GM12878 (cell line): ENCODE measurements around the gene FRMD8.

Source experiments
- BCL11A ChIP-seq: IDR thresholded peaks from 2 replicates; pipeline ENCODE4 v1.6.1; 2011; ENCODE audit warnings: low read depth, low read length
- CREM ChIP-seq: IDR thresholded peaks from 2 replicates; pipeline ENCODE4 v1.6.1; 2014; ENCODE audit warnings: antibody characterized with exemption, low read depth
- CTCF ChIP-seq, 3 experiments: IDR thresholded peaks in 2 of 3; conservative IDR thresholded peaks in 1 of 3; 2 replicates each; pipeline ENCODE4 v1.5.1; 2011; ENCODE audit warnings: low read depth in 3 of 3, low read length in 3 of 3, mild to moderate bottlenecking in 3 of 3, control low read depth in 2 of 3, moderate library complexity in 2 of 3, inconsistent platforms in 1 of 3, mixed read lengths in 1 of 3; ENCODE audit not compliant: control insufficient read depth in 2 of 3, insufficient read depth in 1 of 3; ENCODE audit errors: extremely low read depth in 1 of 3
- CUX1 ChIP-seq: IDR thresholded peaks from 2 replicates; pipeline ENCODE4 v1.6.1; 2012; ENCODE audit warnings: improper control_type of control experiment, low read depth, low read length; ENCODE audit not compliant: insufficient replicate concordance
- IRF3 ChIP-seq: fragments of 450-650 bp; IDR thresholded peaks from 2 replicates; pipeline ENCODE4 v1.6.1; 2014; ENCODE audit warnings: mild to moderate bottlenecking
- NFYB ChIP-seq: IDR thresholded peaks from 2 replicates; pipeline ENCODE4 v1.6.1; 2011; ENCODE audit warnings: low read depth, mild to moderate bottlenecking, low read length, improper control_type of control experiment, moderate library complexity; ENCODE audit not compliant: insufficient read depth
- POLR2A ChIP-seq: IDR thresholded peaks from 2 replicates; pipeline ENCODE4 v1.6.1; 2011; ENCODE audit warnings: low read depth, mild to moderate bottlenecking, low read length
- POLR2AphosphoS5 ChIP-seq: IDR thresholded peaks from 2 replicates; pipeline ENCODE4 v1.6.1; 2011; ENCODE audit warnings: mild to moderate bottlenecking, low read length, inconsistent platforms
- RELA ChIP-seq: fragments of 450-650 bp; IDR thresholded peaks from 2 replicates; pipeline ENCODE4 v1.8.0; 2014; ENCODE audit warnings: borderline replicate concordance; ENCODE audit not compliant: partially characterized antibody
- SP1 ChIP-seq: IDR thresholded peaks from one replicate; pipeline ENCODE4 v1.6.1; 2011; ENCODE audit warnings: low read depth, low read length
- TARDBP ChIP-seq: IDR thresholded peaks from 2 replicates; pipeline ENCODE4 v1.6.1; 2016; ENCODE audit warnings: borderline replicate concordance
- TF ChIP-seq, protein P1 (sequence below): fragments of 450-650 bp; formaldehyde crosslinking; IDR thresholded peaks from 2 replicates; pipeline ENCODE4 v1.5.0; 2022; ENCODE audit warnings: mild to moderate bottlenecking, missing genetic modification characterization

GRCh38 chr11:65378928-65379638 lies 7.4 kb upstream of the FRMD8 start:
- TF ChIP-seq IRF3 (no peak), CTCF (IDR thresholded peaks at IDR 0.05 in 2 of 3, conservative IDR thresholded peaks at IDR 0.05 in 1 of 3; ENCODE audit: control insufficient read depth in 2 of 3, extremely low read depth in 1 of 3, insufficient read depth in 1 of 3, low read depth in 3 of 3, low read length in 3 of 3) (no peak), RELA (no peak), POLR2A (no peak), CREM (no peak), SP1 (no peak), POLR2AphosphoS5 (no peak), TARDBP (no peak), CUX1 (no peak), NFYB (no peak), BCL11A (no peak)
- TF ChIP-seq, protein P1, sequence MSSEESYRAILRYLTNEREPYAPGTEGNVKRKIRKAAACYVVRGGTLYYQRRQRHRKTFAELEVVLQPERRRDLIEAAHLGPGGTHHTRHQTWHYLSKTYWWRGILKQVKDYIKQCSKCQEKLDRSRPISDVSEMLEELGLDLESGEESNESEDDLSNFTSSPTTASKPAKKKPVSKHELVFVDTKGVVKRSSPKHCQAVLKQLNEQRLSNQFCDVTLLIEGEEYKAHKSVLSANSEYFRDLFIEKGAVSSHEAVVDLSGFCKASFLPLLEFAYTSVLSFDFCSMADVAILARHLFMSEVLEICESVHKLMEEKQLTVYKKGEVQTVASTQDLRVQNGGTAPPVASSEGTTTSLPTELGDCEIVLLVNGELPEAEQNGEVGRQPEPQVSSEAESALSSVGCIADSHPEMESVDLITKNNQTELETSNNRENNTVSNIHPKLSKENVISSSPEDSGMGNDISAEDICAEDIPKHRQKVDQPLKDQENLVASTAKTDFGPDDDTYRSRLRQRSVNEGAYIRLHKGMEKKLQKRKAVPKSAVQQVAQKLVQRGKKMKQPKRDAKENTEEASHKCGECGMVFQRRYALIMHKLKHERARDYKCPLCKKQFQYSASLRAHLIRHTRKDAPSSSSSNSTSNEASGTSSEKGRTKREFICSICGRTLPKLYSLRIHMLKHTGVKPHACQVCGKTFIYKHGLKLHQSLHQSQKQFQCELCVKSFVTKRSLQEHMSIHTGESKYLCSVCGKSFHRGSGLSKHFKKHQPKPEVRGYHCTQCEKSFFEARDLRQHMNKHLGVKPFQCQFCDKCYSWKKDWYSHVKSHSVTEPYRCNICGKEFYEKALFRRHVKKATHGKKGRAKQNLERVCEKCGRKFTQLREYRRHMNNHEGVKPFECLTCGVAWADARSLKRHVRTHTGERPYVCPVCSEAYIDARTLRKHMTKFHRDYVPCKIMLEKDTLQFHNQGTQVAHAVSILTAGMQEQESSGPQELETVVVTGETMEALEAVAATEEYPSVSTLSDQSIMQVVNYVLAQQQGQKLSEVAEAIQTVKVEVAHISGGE = no peak
